Motor neuron (in vitro differentiated cells): ENCODE measurements around the gene STARD7. TPM values are rescaled to one million over a fixed set of nuclear protein-coding genes. Genes with fewer than 3 reads are reported as not detected.

Experiments
- ATAC-seq, 8 experiments: fragments of 200-7000 bp; cut with Tn5 transposase; replicated peaks in 6 of 8; 2 replicates each; pipeline ENCODE4 v1.8.0; 2021; ENCODE audit warnings: mild to moderate bottlenecking in 8 of 8, moderate library complexity in 8 of 8
- H3K27ac ChIP-seq, 2 donors: fragments of 250-450 bp; sonication (Bioruptor Pico); 2 replicates each; pipeline ENCODE4 v1.9.0; 2021; ENCODE audit warnings: antibody characterized with exemption in 2 of 2, mild to moderate bottlenecking in 2 of 2, moderate library complexity in 1 of 2
- H3K4me1 ChIP-seq, 2 donors: fragments of 250-450 bp; sonication (Bioruptor Pico); replicated peaks in 1 of 2; 2 replicates each; pipeline ENCODE4 v1.6.1; 2021; ENCODE audit warnings: antibody characterized with exemption in 2 of 2, mild to moderate bottlenecking in 2 of 2, moderate library complexity in 1 of 2
- H3K4me3 ChIP-seq, 5 donors: fragments of 250-450 bp; sonication (Bioruptor Pico); 2 replicates each; pipeline ENCODE4 v1.9.0; 2021; ENCODE audit warnings: antibody characterized with exemption in 5 of 5, mild to moderate bottlenecking in 5 of 5, moderate library complexity in 4 of 5
- WGBS, 10 experiments: fragments of 450-650 bp; shearing (Covaris generic); methylation state at CpG; one replicate each; pipeline ENCODE4 v1.0.0; 2022; 5-methylcytosine and 5-hydroxymethylcytosine counted together
- in situ Hi-C, 9 experiments: fragments of 400-800 bp; cut with MboI; loops; one replicate each; pipeline ENCODE4 v1.15.0; 2021; ENCODE audit warnings: low sequenced_read_pairs in 9 of 9, low pct_unique_long_range_greater_than_20kb in 2 of 9; ENCODE audit not compliant: unreplicated experiment in 9 of 9
- total RNA-seq, 8 experiments: library from RNA; unstranded; fragments of 300-600 nt; gene quantifications; 2 replicates each; pipeline versions ENCODE4 v1.2.3 to v1.2.4, GENCODE V29; 2022

Gene STARD7
- total RNA-seq, 8 experiments from 2014 or later: 54.5 to 134 (median 100) TPM

GRCh38 chr2:96138179-96139145 lies 70.2 kb downstream of the STARD7 start, which contains the start of gene ASTL:
ASTL (minus strand) TSS chr2:96138502; CDS start chr2:96138436, 66 bp downstream.
- no peak within 1 kb of the TSS for H3K27ac ChIP-seq
- 0 to 20% (median 13%) methylated on average over 1 to 5 of the region's 17 CpGs; no CpG with 5 or more reads in 5 of the 10 experiments for WGBS, 10 experiments
- no peaks in the 10 kb centered on the region for H3K4me1 ChIP-seq
- peak; percentile 18 to 90 (median 66) for ATAC-seq
- H3K4me3 ChIP-seq: no peak within 1 kb of the TSS
- in situ Hi-C loops: no loop called here

- in situ Hi-C loops: no loop called here
- WGBS, 10 experiments: 40 to 93% (median 77%) methylated on average over 1 to 8 of the region's 15 CpGs; no CpG with 5 or more reads in 2 of the 10 experiments
Measured at GRCh38 chr2:96137321-96138178, 71.1 kb downstream of the STARD7 start.

GRCh38 chr2:96136129-96136720 lies 72.4 kb downstream of the STARD7 start:
- in situ Hi-C loops: no loop called here
- ATAC-seq: peak in 3 of 8 experiments; percentile 13 to 63 (median 50)
- Histone ChIP-seq H3K27ac (no peak overlapping the region), H3K4me3 (no peak overlapping the region), H3K4me1 (no peaks in the 10 kb centered on the region)
- 40 to 83% (median 61%) methylated on average over 1 to 2 of the region's 8 CpGs; no CpG with 5 or more reads in 4 of the 10 experiments for WGBS, 10 experiments

More at GRCh38 chr2:96137321-96138178, 71.1 kb downstream of the STARD7 start:
- Histone ChIP-seq H3K4me1 (no peaks in the 10 kb centered on the region), H3K27ac (no peak overlapping the region), H3K4me3 (no peak overlapping the region)
- ATAC-seq: peak in 1 of 8 experiments; percentile 2

GRCh38 chr2:96135621-96136020 lies 73.0 kb downstream of the STARD7 start:
- no peak overlapping the region for H3K27ac ChIP-seq
- ATAC-seq: no peak
- no peaks in the 10 kb centered on the region for H3K4me1 ChIP-seq
- WGBS, 10 experiments: 27 to 67% methylated on average over 1 to 2 of the region's 5 CpGs; no CpG with 5 or more reads in 8 of the 10 experiments
- in situ Hi-C loops: no loop called here
- H3K4me3 ChIP-seq: no peak overlapping the region

GRCh38 chr2:96135171-96135570 lies 73.5 kb downstream of the STARD7 start:
- ATAC-seq: no peak
- 60 to 100% (median 80%) methylated on average over 1 to 5 of the region's 9 CpGs; no CpG with 5 or more reads in 4 of the 10 experiments for WGBS, 10 experiments
- Histone ChIP-seq H3K4me3 (no peak overlapping the region), H3K4me1 (no peaks in the 10 kb centered on the region), H3K27ac (no peak overlapping the region)
- in situ Hi-C loops: no loop called here

Other genes with a start within 250 kb of the STARD7 start
- 10 to 100 TPM in 7 of 8 experiments, 1 to 10 TPM in 1; 8.7 to 78.5 (median 39.5) TPM for gene ANKRD36C, start 217.0 kb downstream of the STARD7 start, total RNA-seq
- gene GPAT2, start 173.9 kb downstream of the STARD7 start, total RNA-seq: 1 to 10 TPM in 1 of 8 experiments, under 1 TPM in 7; 0.05 to 3.2 (median 0.41) TPM
- under 1 TPM in 7 of 8 experiments, not detected in 1; 0.09 to 0.81 (median 0.20) TPM for gene ADRA2B, start 92.3 kb downstream of the STARD7 start, total RNA-seq
- under 1 TPM in 3 of 8 experiments, not detected in 5; 0.14 to 0.57 (median 0.29) TPM for gene ASTL, start 70.3 kb downstream of the STARD7 start, total RNA-seq
- gene DUSP2, start 63.4 kb downstream of the STARD7 start, total RNA-seq: 1 to 10 TPM in 5 of 8 experiments, under 1 TPM in 3; 0.36 to 6.1 (median 1.1) TPM
- 10 to 100 TPM; 14.7 to 26.4 (median 19.7) TPM for gene TMEM127, start 57.2 kb upstream of the STARD7 start, total RNA-seq
- 10 to 100 TPM; 57.4 to 75.2 (median 64.6) TPM for gene CIAO1, start 57.4 kb upstream of the STARD7 start, total RNA-seq
- 100 to 1,000 TPM in 4 of 8 experiments, 10 to 100 TPM in 4; 50.1 to 150 (median 97.9) TPM for gene SNRNP200, start 96.7 kb upstream of the STARD7 start, total RNA-seq
- 1 to 10 TPM in 4 of 8 experiments, under 1 TPM in 4; 0.11 to 7.8 (median 1.2) TPM for gene ITPRIPL1, start 116.5 kb upstream of the STARD7 start, total RNA-seq
- gene NCAPH, start 126.9 kb upstream of the STARD7 start, total RNA-seq: 10 to 100 TPM in 3 of 8 experiments, 1 to 10 TPM in 2, under 1 TPM in 3; 0.71 to 36.3 (median 1.5) TPM